ENCODE measurements around the gene CTNS. TPM values are rescaled to one million over a fixed set of nuclear protein-coding genes. Genes with fewer than 3 reads are reported as not detected.

The CTNS gene
- total RNA-seq, 1 experiment from 2014 or later, result 15.6 TPM

DNA sequence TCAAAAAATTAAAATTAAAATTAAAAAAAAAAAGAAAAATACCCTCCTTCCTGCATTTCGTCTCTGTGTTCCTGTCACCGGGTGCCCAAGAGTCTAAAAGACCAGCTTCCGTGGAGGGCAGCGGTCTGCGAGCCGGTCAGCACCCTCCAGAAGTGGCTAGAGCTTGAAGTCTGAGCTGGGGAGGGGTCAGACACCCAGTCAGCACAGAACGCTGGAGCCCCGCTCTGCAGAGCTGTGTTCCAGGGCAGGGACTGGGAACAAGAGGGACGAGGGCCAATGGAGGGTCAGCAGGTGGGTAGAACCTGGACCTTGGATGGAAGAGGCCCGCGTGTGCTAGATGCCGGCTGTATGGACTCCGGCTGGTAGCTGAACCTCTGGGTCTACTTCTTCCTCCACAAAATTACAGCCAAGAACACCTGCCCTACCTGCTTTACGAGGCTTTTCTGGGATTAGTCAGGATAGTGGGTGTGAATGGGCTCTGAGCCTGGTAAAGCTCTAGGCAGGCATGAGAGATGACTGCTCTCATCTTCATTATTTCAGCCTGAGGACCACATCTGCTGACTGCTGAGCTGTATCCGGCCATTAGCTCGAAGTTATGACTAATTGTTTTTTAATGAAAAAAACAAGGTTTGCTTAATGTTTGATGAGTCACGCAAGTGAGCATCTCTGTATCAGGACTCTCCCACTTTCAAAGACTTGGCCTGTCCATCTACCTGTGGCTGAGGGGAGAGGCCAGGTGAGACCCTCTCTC lies 33.3 kb upstream of the CTNS start:
- Histone ChIP-seq H3K4me3 (ENCODE audit: low read depth, low read length) (no peak overlapping the region), H3K9me3 (no peaks in the 10 kb centered on the region), H3K36me3 (ENCODE audit: control insufficient read depth, insufficient read depth, low read length) (no peaks in the 10 kb centered on the region), H3K4me1 (no peaks in the 10 kb centered on the region), H3K27me3 (replicated peaks; ENCODE audit: control insufficient read depth, insufficient read depth, low read length) (no peaks in the 10 kb centered on the region)
- no TSS peak for BruUV-seq (replicated peaks)
- H3K27ac Mint-ChIP-seq (ENCODE audit: unreplicated experiment), result no peak overlapping the region
- H3K9me3 Mint-ChIP-seq (ENCODE audit: unreplicated experiment), result no peaks in the 10 kb centered on the region
- TF ChIP-seq, protein P1, sequence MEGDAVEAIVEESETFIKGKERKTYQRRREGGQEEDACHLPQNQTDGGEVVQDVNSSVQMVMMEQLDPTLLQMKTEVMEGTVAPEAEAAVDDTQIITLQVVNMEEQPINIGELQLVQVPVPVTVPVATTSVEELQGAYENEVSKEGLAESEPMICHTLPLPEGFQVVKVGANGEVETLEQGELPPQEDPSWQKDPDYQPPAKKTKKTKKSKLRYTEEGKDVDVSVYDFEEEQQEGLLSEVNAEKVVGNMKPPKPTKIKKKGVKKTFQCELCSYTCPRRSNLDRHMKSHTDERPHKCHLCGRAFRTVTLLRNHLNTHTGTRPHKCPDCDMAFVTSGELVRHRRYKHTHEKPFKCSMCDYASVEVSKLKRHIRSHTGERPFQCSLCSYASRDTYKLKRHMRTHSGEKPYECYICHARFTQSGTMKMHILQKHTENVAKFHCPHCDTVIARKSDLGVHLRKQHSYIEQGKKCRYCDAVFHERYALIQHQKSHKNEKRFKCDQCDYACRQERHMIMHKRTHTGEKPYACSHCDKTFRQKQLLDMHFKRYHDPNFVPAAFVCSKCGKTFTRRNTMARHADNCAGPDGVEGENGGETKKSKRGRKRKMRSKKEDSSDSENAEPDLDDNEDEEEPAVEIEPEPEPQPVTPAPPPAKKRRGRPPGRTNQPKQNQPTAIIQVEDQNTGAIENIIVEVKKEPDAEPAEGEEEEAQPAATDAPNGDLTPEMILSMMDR (IDR thresholded peaks at IDR 0.05; ENCODE audit: insufficient read depth in 1 of 2, low read depth in 1 of 2, low read length in 1 of 2, severe bottlenecking in 1 of 2, unreplicated experiment in 1 of 2), result no peak
- H3K4me1 Mint-ChIP-seq (ENCODE audit: low read depth, unreplicated experiment), result no peaks in the 10 kb centered on the region
- peaks cover 4% of the 10 kb centered on the region for H3K36me3 Mint-ChIP-seq (ENCODE audit: insufficient read depth, unreplicated experiment)
- CTCF ChIA-PET, result interaction anchor here (0.6 to 1.6 kb wide), 2 partner anchors 9 to 44 kb away, joined by 7 to 9 read pairs; no protein-coding TSS in a partner anchor
- H3K27me3 Mint-ChIP-seq (ENCODE audit: insufficient read depth, unreplicated experiment), result no peaks in the 10 kb centered on the region
- H3K4me3 Mint-ChIP-seq (ENCODE audit: unreplicated experiment), result no peak overlapping the region
- POLR2A ChIA-PET, result no interaction called here
- intact Hi-C loops (cut with micrococcal nuclease; ENCODE audit: unreplicated experiment), result no loop called here
- no peak for DNase-seq

GRCh38 chr17:3603870-3604259 lies 32.7 kb upstream of the CTNS start:
- intact Hi-C loops (cut with micrococcal nuclease; ENCODE audit: unreplicated experiment), result no loop called here
- BruUV-seq (replicated peaks), result no TSS peak
- ChIA-PET CTCF (interaction anchor here (0.6 kb wide), 1 partner anchor 8 kb away, joined by 7 read pairs; no protein-coding TSS in a partner anchor), POLR2A (no interaction called here)
- H3K27ac Mint-ChIP-seq (ENCODE audit: unreplicated experiment), result no peak overlapping the region
- no peaks in the 10 kb centered on the region for H3K9me3 ChIP-seq
- H3K4me3 Mint-ChIP-seq (ENCODE audit: unreplicated experiment), result no peak overlapping the region
- TF ChIP-seq, protein P1 (IDR thresholded peaks at IDR 0.05; ENCODE audit: insufficient read depth in 1 of 2, low read depth in 1 of 2, low read length in 1 of 2, severe bottlenecking in 1 of 2, unreplicated experiment in 1 of 2), result no peak
- peaks cover 6% of the 10 kb centered on the region for H3K36me3 Mint-ChIP-seq (ENCODE audit: insufficient read depth, unreplicated experiment)
- H3K27me3 Mint-ChIP-seq (ENCODE audit: insufficient read depth, unreplicated experiment), result no peaks in the 10 kb centered on the region
- H3K4me1 ChIP-seq, result no peaks in the 10 kb centered on the region
- H3K9me3 Mint-ChIP-seq (ENCODE audit: unreplicated experiment), result no peaks in the 10 kb centered on the region
- no peak for DNase-seq
- no peaks in the 10 kb centered on the region for H3K4me1 Mint-ChIP-seq (ENCODE audit: low read depth, unreplicated experiment)
- no peaks in the 10 kb centered on the region for H3K27me3 ChIP-seq (replicated peaks; ENCODE audit: control insufficient read depth, insufficient read depth, low read length)
- H3K36me3 ChIP-seq (ENCODE audit: control insufficient read depth, insufficient read depth, low read length), result no peaks in the 10 kb centered on the region
- no peak overlapping the region for H3K4me3 ChIP-seq (ENCODE audit: low read depth, low read length)

DNA sequence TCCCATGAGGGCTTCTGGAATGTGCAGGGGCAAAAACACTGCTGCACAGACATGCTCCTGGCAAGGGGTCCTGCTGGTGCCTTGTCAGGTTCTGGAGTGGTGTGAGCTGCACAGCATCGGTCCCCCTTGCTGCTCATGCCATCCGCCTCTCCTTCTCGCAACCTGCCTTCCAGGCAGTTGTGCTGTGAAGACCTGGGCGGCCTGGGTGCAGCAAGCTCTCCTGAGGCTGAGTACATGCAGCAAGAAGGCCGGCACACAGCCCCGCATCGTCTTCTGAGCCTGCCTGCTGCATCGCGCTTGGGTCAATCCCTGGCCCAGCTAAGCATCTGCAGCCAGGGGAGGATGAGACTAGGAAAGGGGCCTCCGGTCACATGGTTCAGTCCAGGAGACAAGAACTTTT lies 26.9 kb upstream of the CTNS start:
- Mint-ChIP-seq H3K4me1 (ENCODE audit: low read depth, unreplicated experiment) (no peaks in the 10 kb centered on the region), H3K27me3 (ENCODE audit: insufficient read depth, unreplicated experiment) (no peaks in the 10 kb centered on the region), H3K36me3 (ENCODE audit: insufficient read depth, unreplicated experiment) (peaks cover 30% of the 10 kb centered on the region), H3K9me3 (ENCODE audit: unreplicated experiment) (no peaks in the 10 kb centered on the region), H3K4me3 (ENCODE audit: unreplicated experiment) (no peak overlapping the region), H3K27ac (ENCODE audit: unreplicated experiment) (no peak overlapping the region)
- CTCF ChIA-PET, result no interaction called here
- H3K4me1 ChIP-seq, result peaks cover 10% of the 10 kb centered on the region
- DNase-seq, result no peak
- TF ChIP-seq, protein P1 (IDR thresholded peaks at IDR 0.05; ENCODE audit: insufficient read depth in 1 of 2, low read depth in 1 of 2, low read length in 1 of 2, severe bottlenecking in 1 of 2, unreplicated experiment in 1 of 2), result no peak
- no peaks in the 10 kb centered on the region for H3K27me3 ChIP-seq (replicated peaks; ENCODE audit: control insufficient read depth, insufficient read depth, low read length)
- no peaks in the 10 kb centered on the region for H3K36me3 ChIP-seq (ENCODE audit: control insufficient read depth, insufficient read depth, low read length)
- H3K4me3 ChIP-seq (ENCODE audit: low read depth, low read length), result no peak overlapping the region
- POLR2A ChIA-PET, result no interaction called here
- BruUV-seq (replicated peaks), result no TSS peak
- intact Hi-C loops (cut with micrococcal nuclease; ENCODE audit: unreplicated experiment), result no loop called here
- H3K9me3 ChIP-seq, result no peaks in the 10 kb centered on the region
